Glomerular endothelial cell (primary cell): ENCODE measurements around the gene SAT1. TPM values are rescaled to one million over a fixed set of nuclear protein-coding genes. Genes with fewer than 3 reads are reported as not detected.

Source experiments
- DNase-seq: peaks from one replicate; pipeline ENCODE4 v3.0.0-alpha.2; 2011; ENCODE audit warnings: low read depth, low spot score; ENCODE audit errors: extremely low read depth
- total RNA-seq: library from RNA; depleted of rRNA; stranded (reverse); fragments of >200 nt; gene quantifications from 2 replicates; pipeline ENCODE4 v1.2.3, GENCODE V29; 2015

Gene SAT1
- total RNA-seq, 1 donor from 2014 or later, result 334 TPM

GRCh38 chrX:23804578-23804977 lies 21.6 kb downstream of the SAT1 start:
- DNase-seq, result no peak

- no peak for DNase-seq
Observed at GRCh38 chrX:23805389-23805788, 22.4 kb downstream of the SAT1 start.

GRCh38 chrX:23810279-23810678 lies 27.3 kb downstream of the SAT1 start:
- no peak for DNase-seq

- no peak for DNase-seq
Observed at GRCh38 chrX:23811108-23811651, 28.2 kb downstream of the SAT1 start.

GRCh38 chrX:23811656-23812055 lies 28.7 kb downstream of the SAT1 start:
- DNase-seq, result no peak

- DNase-seq, result no peak
Observed at GRCh38 chrX:23813808-23814207, 30.8 kb downstream of the SAT1 start.

GRCh38 chrX:23815376-23815775 lies 32.4 kb downstream of the SAT1 start:
- DNase-seq, result no peak

GRCh38 chrX:23816179-23816578 lies 33.2 kb downstream of the SAT1 start:
- DNase-seq, result no peak

- no peak for DNase-seq
Observed at GRCh38 chrX:23817979-23818336, 35.0 kb downstream of the SAT1 start.

- no peak for DNase-seq
Observed at GRCh38 chrX:23819385-23820234, 36.6 kb downstream of the SAT1 start.

GRCh38 chrX:23820235-23820782 lies 37.3 kb downstream of the SAT1 start:
- no peak for DNase-seq

GRCh38 chrX:23821847-23822246 lies 38.9 kb downstream of the SAT1 start:
- no peak for DNase-seq

- no peak for DNase-seq
Observed at GRCh38 chrX:23822397-23822796, 39.4 kb downstream of the SAT1 start.

GRCh38 chrX:23822841-23823240 lies 39.9 kb downstream of the SAT1 start:
- no peak for DNase-seq

GRCh38 chrX:23825675-23826074 lies 42.7 kb downstream of the SAT1 start:
- no peak for DNase-seq

GRCh38 chrX:23826216-23826615 lies 43.2 kb downstream of the SAT1 start:
- DNase-seq, result no peak

GRCh38 chrX:23826653-23827052 lies 43.7 kb downstream of the SAT1 start:
- DNase-seq, result no peak

- no peak for DNase-seq
Observed at GRCh38 chrX:23828881-23829280, 45.9 kb downstream of the SAT1 start.

- DNase-seq, result no peak
Observed at GRCh38 chrX:23832721-23833120, 49.7 kb downstream of the SAT1 start.
